HG03103 (cell line): Measurements from ENCODE around the gene DDHD1.
A peak's percentile ranks its signal among the peaks of the same experiment; 100 is the strongest.
"Not testable (repeated sequence)": the region's sequence is repeated elsewhere in the genome, so short reads cannot be mapped to it uniquely, and the experiment has no call there.

ENCODE experiments used
- ATAC-seq: cut with Tn5 transposase; IDR thresholded peaks from one replicate; pipeline ENCODE4 v1.9.1; 2021; ENCODE audit warnings: low read depth; ENCODE audit not compliant: unreplicated experiment

Gene DDHD1

DNA sequence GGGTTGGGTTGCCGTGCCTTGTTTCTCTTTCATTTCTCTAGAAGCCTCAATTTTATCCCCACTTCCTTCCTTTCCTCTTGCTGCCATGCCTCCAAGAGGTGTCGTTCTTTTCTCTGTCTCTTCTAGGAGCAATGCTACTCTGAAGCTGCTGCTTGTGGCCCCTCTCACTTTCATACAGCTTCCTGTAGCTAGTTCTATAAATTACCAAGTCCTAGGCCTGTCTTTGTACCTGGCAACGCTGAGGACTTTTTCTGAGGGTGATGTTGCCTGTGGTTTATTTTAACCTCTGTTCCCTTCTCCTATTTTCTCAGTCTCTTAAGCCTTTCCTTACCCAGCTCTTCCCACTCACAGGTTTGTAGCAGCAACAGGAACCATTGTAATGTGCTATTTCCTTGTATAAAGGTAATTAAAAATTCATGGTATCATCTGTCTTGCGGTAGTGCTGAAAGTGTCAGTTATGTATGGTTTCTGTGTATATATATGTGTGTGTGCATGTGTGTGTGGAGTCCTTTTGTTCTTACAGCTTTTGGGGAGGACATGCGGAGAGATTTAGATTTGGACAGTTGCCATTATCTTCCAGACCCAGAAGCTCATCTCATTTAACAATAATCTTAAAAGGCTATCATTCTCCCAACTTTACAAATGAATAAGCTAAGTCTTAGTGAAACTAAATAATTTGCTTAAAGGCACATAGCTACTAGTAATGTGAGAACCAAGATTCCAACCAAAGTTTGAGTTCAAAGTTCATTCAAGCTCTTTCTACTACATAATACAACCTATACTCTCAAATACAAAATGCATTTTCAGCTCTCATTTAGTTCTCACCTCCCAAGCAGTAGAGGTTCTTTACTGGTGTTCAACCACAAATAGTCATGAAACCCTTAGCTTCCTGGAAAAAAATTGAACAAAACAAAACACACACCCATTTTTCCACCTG, 43.8 kb downstream of the DDHD1 start:
- peak; percentile 83 for ATAC-seq

DNA sequence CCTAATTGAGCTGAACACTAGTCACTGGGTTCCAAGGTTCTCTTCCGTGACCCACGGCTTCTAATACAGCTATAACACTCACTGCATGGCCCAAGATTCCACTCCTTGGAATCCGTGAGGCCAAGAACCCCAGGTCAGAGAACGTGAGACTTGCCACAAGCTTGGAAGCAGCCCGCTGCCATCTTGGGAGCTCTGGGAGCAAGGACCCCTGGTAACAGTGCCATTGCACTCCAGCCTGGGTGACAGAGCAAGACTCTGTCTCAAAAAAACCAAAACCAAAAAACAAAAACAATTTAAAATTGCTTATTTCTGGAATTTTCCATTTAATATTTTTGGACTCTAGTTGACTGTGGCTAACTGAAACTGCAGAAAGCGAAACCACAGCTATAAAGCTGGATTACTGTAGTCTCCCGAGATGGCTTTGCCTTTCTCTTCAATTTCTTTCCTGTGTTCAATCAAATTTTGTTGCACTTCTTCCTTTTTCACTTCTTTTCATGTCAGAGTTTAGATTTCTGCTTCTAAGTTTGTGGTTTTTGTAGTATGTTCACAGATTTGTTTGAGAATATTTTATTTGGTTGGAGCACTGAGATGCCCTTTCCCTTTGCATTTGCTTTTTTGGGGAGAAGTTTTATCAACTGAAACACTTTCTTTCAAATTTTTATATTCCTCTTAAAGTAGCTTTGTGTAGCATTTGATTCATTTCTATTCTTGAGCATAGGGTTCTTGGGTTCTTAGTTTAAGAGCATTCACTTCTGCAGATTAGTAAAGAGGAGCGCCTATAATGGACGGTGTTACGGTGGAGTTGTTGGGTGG, 44.6 kb downstream of the DDHD1 start:
- ATAC-seq, result no peak

DNA sequence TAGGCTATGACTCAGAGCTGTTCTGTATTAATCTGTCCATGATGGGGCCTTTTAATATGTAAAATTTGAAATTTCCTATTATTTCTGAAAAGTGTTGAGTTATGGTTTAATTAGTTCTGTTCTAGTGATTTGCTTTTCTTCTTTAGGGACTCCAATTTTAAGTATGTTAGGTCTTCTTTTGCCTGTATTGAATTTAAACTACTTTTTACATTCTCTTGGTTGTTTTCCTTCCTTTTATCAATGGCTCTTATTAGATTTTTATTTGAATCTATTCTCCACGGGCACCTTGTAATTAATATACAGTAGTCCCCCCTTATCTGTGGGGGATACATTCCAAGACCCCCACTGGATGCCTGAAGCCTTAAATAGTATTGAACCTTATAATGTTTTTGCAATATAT, 46.4 kb downstream of the DDHD1 start:
- no peak for ATAC-seq

DNA sequence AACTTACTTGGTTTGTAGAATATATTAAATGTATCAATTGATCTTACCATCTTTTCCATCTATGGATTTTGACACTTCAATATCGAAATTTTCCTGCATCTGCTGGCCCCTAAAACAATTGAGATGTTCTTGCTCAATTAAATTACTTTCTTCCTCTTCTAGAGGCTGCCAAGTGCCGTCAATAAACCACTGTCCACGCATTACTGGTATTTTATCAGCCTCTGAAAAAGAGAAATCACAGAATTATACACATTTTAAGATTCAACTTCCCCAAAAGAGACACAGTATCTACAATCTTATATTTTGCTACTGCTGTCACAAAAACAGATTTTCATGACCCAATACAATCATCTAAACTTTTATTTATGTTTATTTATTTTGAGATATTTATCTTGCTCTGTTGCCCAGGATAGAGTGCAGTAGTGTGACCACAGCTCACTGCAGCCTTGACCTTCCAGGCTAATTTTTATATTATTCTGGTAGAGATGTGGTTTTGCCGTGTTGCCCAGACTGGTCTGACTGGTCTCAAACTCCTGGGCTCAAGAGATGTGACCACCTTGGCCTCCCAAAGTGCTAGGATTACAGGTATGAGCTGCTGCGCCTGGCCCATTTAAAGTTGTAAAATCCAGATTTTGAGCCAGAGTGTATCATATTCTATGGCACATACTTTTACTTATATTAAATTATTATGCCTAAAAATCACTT, 49.3 kb downstream of the DDHD1 start:
- ATAC-seq, result no peak

DNA sequence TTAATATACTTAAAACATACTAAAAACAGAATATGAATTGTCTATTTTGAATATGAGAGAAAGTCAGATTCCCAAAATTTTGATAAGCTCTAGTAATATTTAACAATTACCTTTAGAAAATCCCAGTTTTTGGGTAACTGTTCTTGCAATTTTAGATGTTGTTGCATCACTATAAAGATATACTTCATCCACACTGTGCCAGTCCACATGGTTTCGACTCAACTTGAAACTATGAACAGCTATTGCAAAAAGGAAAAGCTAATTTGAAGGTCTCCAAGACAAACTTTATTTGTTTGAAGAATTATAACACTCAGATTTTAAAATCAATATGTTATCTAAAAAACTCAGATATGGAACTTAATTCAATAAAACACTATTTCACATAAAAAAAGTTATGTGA, 59.9 kb downstream of the DDHD1 start:
- no peak for ATAC-seq

DNA sequence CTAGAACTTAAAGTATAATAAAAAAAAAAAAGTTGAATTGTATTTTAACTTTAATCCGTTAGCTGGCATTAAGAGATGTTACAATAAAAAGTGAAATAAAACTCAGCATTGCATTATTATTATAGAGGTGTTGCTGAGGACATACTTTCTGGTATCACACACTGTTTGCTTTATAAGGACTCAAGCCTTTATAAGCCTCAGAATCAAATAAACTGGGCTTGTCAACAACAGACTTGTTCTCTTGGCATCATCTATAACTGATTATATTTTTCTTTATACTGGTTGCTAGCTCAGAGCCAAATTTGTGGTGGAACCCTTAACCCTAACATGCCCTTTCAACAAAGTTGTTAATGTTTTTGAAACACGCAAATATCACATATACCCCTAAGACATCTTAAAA, 62.3 kb downstream of the DDHD1 start:
- no peak for ATAC-seq

DNA sequence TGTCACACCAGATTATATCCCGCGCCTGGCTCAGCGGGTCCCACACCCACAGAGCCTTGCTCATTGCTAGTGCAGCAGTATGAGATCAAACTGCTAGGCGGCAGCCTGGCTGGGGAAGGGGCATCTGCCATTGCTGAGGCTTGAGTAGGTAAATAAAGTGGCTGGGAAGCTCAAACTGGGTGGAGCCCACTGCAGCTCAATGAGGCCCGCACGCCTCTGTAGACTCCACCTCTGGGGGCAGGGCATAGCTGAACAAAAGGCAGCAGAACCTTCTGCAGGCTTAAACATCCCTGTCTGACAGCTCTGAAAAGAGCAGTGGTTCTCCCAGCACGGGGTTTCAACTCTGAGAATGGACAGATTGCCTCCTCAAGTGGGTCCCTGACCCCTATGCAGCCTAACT, 68.2 kb downstream of the DDHD1 start:
- ATAC-seq, result not testable (repeated sequence)

DNA sequence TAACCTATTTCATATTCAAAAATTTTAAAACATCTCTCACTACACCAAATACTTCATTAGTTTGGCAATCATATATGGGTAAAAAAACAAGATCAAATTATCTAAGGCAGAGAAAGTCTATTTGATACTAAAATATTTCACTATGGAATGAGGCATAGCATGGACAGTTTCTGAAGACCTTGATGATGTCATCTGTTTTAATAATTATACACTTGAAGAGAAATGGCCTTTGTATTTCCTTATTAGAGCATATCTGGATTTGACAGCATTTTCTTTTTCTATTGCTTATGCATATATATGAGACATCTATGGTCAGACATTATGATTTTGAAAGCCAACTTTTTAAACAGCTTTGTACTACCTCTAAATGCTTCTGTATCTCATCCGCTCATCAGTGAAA, 88.6 kb downstream of the DDHD1 start:
- ATAC-seq, result no peak

DNA sequence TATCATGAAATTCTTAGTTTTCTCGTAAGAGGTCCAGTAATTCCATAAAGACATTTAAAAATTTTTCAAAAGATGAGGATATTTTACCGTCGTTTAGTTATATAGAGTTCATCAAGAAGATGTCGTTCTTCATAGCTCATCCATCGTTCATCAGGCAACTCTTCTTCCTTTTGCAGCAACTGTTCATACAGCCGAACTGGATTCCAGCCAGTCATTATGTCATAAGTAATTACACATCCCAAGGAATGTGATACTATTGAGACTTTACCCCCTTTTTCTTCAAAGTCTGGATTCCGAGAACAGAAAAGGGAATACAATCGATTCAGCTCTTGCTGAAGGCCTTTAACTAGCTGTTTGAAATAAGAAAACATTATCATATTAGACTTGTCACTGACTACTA, 90.3 kb downstream of the DDHD1 start:
- no peak for ATAC-seq

DNA sequence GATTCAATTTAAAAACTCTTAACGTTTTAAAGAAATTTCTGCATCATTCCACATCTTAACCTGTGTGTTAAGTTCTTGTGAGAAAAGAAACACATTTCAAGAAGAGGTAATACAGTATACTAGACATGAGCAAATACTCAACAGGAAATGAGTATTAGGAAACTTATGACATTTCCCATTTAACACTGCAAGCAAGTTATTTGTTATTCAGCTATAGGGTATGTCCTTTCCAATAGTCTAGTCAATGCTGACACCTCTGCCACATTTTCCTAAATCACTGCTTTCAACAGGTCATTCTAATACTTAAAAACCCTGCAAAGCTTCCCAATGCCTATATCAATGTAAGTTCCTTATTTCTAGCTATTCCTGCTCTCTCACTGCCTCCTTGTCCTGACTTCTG, 93.1 kb downstream of the DDHD1 start:
- no peak for ATAC-seq

DNA sequence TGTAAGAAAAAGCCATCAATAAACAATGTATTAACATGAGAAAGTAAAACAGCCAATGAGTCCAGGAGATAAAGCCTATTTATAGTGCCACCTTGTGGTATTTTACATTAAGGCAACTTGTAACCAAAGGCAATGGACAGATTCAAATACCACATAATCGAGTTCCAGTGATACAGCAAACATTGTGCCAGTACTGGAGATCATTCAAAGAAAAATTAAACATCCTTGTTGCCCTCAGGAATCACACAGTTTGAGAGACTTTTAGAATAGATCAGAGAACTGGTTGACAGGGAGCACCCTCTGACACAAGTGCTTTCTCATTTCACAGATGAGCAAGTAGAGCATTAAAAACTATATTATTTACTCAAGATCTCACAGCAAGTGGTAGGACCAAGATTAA, 98.1 kb downstream of the DDHD1 start:
- ATAC-seq, result peak; percentile 63

DNA sequence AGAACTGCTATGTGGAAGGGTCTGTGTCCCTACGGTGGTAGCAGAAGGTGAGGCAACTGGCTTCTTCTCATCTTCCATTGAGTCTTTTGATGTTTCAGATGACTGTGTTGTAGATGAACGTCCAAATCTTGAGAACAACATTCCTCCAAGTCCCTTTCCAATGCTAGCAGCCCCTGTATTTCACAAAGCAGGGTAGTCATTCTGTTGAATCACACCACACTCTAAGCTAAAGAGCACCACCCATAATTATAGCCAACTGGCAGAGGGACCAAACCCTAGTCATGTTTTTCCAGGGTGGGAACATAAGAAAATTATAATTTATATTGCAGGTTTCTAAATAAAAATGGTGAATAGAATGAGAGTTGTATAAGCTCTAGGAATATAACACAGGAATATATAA, 98.7 kb downstream of the DDHD1 start:
- ATAC-seq, result no peak

DNA sequence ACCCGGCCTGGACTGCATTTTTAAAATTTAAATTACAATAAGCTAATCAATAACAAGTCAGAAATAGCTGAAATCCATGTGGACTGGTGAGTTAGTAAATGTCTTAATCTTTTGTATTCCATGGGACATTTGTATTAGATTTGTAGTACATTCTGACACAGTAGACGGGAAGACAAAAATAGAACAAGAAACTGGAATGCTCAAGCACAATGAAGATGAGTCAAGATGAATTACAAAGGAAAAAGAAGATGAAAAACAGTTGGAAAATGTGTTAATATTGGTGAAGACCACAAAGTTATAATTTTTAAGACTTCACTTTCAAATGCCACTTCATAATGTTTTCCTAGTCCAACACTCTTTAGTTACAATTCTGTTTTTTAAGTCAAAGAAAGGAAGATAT, 104.5 kb downstream of the DDHD1 start:
- no peak for ATAC-seq

DNA sequence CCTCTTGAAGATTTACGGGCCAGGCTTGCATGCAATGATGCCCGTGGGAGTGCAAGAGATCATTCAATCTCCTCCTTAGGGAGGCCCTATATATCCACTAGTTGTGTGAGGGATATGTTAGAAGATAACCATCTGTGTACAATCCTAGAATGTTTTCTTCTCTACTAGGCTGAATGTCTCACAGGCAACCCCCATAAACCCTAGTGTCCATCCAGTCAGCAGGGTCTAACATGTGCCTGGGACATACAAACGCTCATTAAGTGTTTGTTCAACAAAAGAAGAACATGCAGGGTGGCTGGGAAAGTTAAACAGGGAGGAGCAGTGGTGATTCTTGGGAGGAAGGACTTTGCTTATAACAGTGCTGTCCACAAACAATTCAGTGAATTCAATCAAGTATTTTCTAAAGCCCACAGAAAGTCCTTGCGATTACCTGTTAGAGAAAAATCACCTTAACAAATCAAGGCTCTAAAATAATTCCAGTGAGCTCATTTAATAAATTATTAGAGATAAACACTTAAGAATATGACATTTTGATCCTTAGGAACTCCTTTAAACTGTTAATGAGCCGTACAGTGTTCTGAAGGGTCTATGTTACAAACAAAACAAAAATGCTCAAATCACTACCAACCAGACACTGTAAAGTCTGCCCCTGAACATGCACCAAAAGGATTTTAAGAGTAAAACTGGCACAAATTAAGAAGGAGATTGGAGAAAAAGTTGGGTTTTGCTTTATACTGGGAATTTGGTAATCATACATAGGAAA, 105.6 kb downstream of the DDHD1 start:
- no peak for ATAC-seq

DNA sequence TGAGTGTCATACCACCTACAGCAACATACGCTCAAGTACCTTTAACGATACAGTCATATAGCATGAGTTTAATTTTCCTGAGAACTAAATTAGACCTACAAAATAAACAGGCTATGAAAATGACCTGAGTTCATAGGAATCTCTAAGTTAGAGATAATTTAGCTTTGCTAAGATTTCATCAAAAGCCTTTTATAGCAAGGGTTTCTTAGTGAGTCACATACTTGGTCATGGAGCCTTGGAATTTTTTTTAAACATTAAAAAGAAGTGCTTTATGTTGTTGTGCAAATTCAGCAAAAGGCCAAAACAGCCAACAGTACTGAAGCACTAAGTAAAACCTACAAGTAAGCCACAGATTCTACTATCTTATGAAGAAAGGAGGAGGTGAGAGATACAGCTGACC, 108.6 kb downstream of the DDHD1 start:
- no peak for ATAC-seq

DNA sequence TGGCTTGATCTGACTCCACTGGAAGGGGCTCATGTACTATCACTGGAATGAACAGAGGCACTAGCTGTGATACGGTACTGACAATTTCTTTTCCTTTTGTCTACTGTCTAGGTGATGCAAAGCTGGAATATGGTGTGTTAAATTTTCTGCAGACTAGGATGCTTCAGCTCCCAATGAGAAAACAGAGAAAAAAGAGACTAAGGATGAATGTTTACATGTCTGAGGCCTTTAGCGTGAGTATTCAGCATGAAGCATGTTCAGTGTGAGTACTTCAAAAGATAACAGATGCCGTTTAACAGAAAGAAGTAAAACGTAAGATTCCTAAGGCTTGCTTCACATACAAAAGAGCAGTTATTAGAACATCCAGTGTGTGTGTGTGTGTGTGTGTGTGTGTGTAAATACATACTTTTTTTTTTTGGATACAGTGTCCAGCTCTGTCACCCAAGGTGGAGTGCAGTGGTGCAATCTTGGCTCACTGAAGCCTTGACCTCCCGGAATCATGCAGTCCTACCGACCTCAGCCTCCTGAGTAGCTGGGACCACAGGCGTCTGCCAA, 110.0 kb downstream of the DDHD1 start:
- ATAC-seq, result no peak

DNA sequence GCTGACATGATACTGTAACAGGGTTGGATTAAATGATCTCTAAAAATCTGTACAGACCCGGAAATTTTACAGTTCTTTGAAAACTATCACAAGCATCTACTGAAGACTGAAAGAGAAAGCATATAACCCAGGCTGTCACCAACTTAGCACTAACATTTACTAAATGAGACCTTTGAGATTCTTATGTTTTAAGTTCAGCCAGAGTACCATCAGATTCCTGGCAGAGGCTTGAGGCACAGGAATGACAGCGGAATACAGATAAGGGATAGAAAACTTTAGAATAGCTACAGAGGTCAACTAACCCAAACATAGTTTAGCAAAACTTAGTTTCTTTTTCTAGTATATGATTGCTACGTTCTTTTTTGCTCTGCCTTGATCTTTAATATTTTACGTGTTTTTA, 110.6 kb downstream of the DDHD1 start:
- ATAC-seq, result no peak

DNA sequence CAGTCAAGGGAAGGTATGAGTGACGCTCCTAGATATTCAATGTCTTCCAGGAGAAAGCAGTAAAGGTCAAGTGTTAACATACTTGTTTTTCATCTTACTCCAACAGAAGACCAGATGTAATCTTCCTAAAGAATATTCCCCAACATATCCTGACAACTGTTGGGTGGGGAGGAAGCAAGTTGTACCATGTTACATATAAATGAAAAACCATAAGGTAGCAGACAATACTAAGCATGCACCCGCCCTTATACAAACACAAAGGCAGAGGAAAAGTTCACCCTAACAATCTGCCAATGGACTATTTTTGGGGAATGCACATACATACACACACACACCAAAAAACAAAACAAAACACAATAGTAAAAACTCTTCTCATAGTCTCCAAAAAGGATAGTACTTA, 112.1 kb downstream of the DDHD1 start:
- ATAC-seq, result no peak

DNA sequence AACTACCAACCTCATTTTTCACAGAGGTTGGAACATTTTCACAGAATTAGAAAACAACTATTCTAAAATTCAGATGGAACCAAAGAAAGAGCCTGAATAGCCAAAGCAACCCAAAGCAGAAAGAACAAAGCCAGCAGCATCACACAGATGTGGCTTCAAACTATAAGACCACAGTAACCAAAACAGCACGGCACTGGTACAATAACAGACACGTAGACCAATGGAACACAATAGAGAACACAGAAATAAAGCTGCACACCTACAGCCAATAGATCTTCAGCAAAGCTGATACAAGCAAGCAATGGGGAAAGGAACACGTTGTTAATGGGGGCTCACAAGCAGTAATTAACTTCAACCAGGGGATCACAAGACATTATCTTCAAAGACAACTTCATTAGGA, 114.5 kb downstream of the DDHD1 start:
- no peak for ATAC-seq

DNA sequence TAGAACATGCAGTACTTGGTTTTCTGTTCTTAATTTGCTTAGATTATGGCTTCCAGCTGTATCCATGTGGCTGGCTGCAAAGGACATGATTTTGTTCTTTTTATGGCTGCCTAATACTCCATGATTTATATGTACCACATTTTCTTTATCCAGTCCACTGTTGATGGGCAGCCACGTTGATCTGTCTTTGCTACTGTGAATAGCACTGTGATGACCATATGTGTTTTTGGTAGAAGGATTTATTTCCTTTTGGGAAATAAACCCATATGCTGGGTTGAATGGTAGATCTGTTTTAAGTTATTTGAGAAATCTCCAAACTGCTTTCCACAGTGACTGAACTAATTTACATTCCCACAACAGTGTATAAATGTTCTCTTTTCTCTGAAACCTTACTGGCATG, 116.1 kb downstream of the DDHD1 start:
- no peak for ATAC-seq
